GM12878 (cell line): Measurements from ENCODE around the gene METTL27. TPM values are rescaled to one million over a fixed set of nuclear protein-coding genes. Genes with fewer than 3 reads are reported as not detected.

Experiments used
- ATAC-seq: fragments of 200-7000 bp; cut with Tn5 transposase; 3 replicates; pipeline ENCODE4 v1.9.1; 2020; ENCODE audit warnings: mild to moderate bottlenecking, moderate library complexity
- BruUV-seq: library from RNA; stranded (reverse); fragments of 400-500 nt; replicated peaks from 2 replicates; lab custom pipeline; 2021; lab: Mats Ljungman, UMichigan
- CTCF ChIA-PET: fragments of 300-600 bp; sonication (Branson Sonifier 250); formaldehyde crosslinking; extraction: SDS; loops from one replicate; lab custom pipeline; 2021; ENCODE audit warnings: inconsistent platforms; lab: Yijun Ruan, JAX
- POLR2A ChIA-PET: fragments of 350-600 bp; formaldehyde crosslinking; extraction: SDS; loops from one replicate; lab custom pipeline; 2021; ENCODE audit warnings: inconsistent platforms; lab: Charles Lee
- RAD21 ChIA-PET: fragments of 300-600 bp; sonication (Branson Sonifier 250); formaldehyde crosslinking; loops from one replicate; lab custom pipeline; 2023; ENCODE audit warnings: antibody characterized with exemption; ENCODE audit not compliant: unreplicated experiment; lab: Charles Lee
- SMC1A ChIA-PET: fragments of 300-600 bp; sonication (Branson Sonifier 250); formaldehyde crosslinking; loops from one replicate; lab custom pipeline; 2023; ENCODE audit not compliant: unreplicated experiment, uncharacterized antibody; lab: Charles Lee
- DNase-seq: peaks from one replicate; pipeline ENCODE4 v3.0.0-alpha.2; 2011; ENCODE audit warnings: low read depth, low spot score
- FAIRE-seq: peaks from 3 replicates; lab custom pipeline; 2011; peaks lifted over from hg19 to GRCh38; lab: Jason Lieb, UNC
- H2AFZ ChIP-seq: 2 replicates; pipeline ENCODE4 v1.6.0; 2011; ENCODE audit warnings: low read depth, low read length, control low read depth; ENCODE audit not compliant: control insufficient read depth
- H3K27ac ChIP-seq: 2 replicates; pipeline ENCODE4 v1.5.1; 2011; ENCODE audit warnings: control low read depth; ENCODE audit not compliant: control insufficient read depth, insufficient read depth
- H3K27me3 ChIP-seq, 2 experiments: replicated peaks in 1 of 2; 2 replicates each; pipeline versions ENCODE4 v1.6.0 to v1.6.1; 2011; ENCODE audit warnings: low read length in 1 of 2; ENCODE audit not compliant: control insufficient read depth in 2 of 2, insufficient read depth in 2 of 2
- H3K36me3 ChIP-seq, 2 experiments: 2 replicates each; pipeline ENCODE4 v1.5.1; 2011; ENCODE audit warnings: low read length in 1 of 2; ENCODE audit not compliant: control insufficient read depth in 2 of 2, insufficient read depth in 2 of 2
- H3K4me1 ChIP-seq: 2 replicates; pipeline ENCODE4 v1.6.1; 2011; ENCODE audit warnings: mild to moderate bottlenecking, low read length, moderate library complexity, mixed read lengths; ENCODE audit not compliant: control insufficient read depth, insufficient read depth
- H3K4me2 ChIP-seq: 2 replicates; pipeline ENCODE4 v1.6.0; 2011; ENCODE audit warnings: control low read depth; ENCODE audit not compliant: control insufficient read depth, insufficient read depth
- H3K4me3 ChIP-seq: fragments of 200-600 bp; sonication (generic); 2 replicates; pipeline ENCODE4 v1.5.1; 2016
- H3K79me2 ChIP-seq: 2 replicates; pipeline ENCODE4 v1.6.0; 2011; ENCODE audit warnings: low read length; ENCODE audit not compliant: control insufficient read depth, insufficient read depth
- H3K9ac ChIP-seq: 2 replicates; pipeline ENCODE4 v1.8.0; 2011; ENCODE audit warnings: low read length, control low read depth, mixed read lengths; ENCODE audit not compliant: control insufficient read depth, insufficient read depth
- H3K9me3 ChIP-seq: replicated peaks from 3 replicates; pipeline ENCODE4 v1.5.1; 2011; ENCODE audit warnings: mild to moderate bottlenecking, low read length; ENCODE audit not compliant: control insufficient read depth, insufficient read depth
- H4K20me1 ChIP-seq: 2 replicates; pipeline ENCODE4 v1.6.0; 2011; ENCODE audit not compliant: control insufficient read depth, insufficient read depth
- CEBPB ChIP-seq, 2 experiments: fragments of 150-350 bp in 1 of 2; IDR thresholded peaks; 2 replicates each; pipeline ENCODE4 v1.6.1; 2012 to 2014; ENCODE audit warnings: low read depth in 2 of 2, low read length in 2 of 2, borderline replicate concordance in 1 of 2, inconsistent platforms in 1 of 2
- DPF2 ChIP-seq: fragments of 450-650 bp; IDR thresholded peaks from 2 replicates; pipeline ENCODE4 v1.6.1; 2017; ENCODE audit warnings: mild to moderate bottlenecking
- IKZF1 ChIP-seq: fragments of 450-650 bp; conservative IDR thresholded peaks from 2 replicates; pipeline ENCODE4 v1.6.1; 2017; ENCODE audit warnings: antibody characterized with exemption, mild to moderate bottlenecking
- RAD51 ChIP-seq: fragments of 450-650 bp; IDR thresholded peaks from 2 replicates; pipeline ENCODE4 v1.6.1; 2016; ENCODE audit warnings: moderate library complexity, mild to moderate bottlenecking, inconsistent platforms
- RBBP5 ChIP-seq: fragments of 200-600 bp; sonication (generic); conservative IDR thresholded peaks from 2 replicates; pipeline ENCODE4 v1.6.1; 2016
- ZBTB40 ChIP-seq: fragments of 450-650 bp; IDR thresholded peaks from 2 replicates; pipeline ENCODE4 v1.6.1; 2016; ENCODE audit warnings: mild to moderate bottlenecking, moderate library complexity, borderline replicate concordance
- WGBS: methylation state at CpG from one replicate; pipeline ENCODE4 v1.1.6; 2016; ENCODE audit warnings: low lambda C conversion rate; ENCODE audit not compliant: insufficient replicate concordance, insufficient coverage; ENCODE audit errors: missing lambda C conversion rate; 5-methylcytosine and 5-hydroxymethylcytosine counted together
- in situ Hi-C: fragments of 300-500 bp; cut with MboI; formaldehyde crosslinking; loops from 9 replicates; pipeline ENCODE4 v1.14.3; 2018; ENCODE audit warnings: mixed read lengths
- intact Hi-C: fragments of 100-400 bp; cut with micrococcal nuclease; formaldehyde crosslinking; loops from one replicate; pipeline ENCODE4 v1.14.2; 2022; ENCODE audit not compliant: unreplicated experiment
- polyA plus RNA-seq, 11 experiments: library from polyadenylated mRNA; depleted of rRNA in 4 of 11; unstranded in 6 of 11; stranded (reverse) in 5 of 11; fragments of >200 nt; fragmentation: Nextera tagmentation in 4 of 11; fragmentation: Illumina TruSeq in 1 of 11; extraction: Ambion mirVana in 4 of 11; extraction: Trizol in 1 of 11; gene quantifications; 1 replicate in 1 of 11; 2 replicates in 10 of 11; pipeline versions ENCODE4 v1.2.1 to v1.2.3, GENCODE V29; 2011 to 2016; ENCODE audit warnings: inconsistent platforms in 2 of 11, missing spikeins in 2 of 11, low read depth in 1 of 11
- total RNA-seq, 4 experiments: library from RNA; depleted of rRNA in 3 of 4; stranded (reverse); fragments of >200 nt in 3 of 4; fragmentation: Illumina TruSeq in 1 of 4; extraction: Trizol in 1 of 4; gene quantifications; 2 replicates each; pipeline versions ENCODE4 v1.2.1 to v1.2.3, GENCODE V29; 2013 to 2021
- TF ChIP-seq, protein P1 (sequence below): fragments of 450-650 bp; IDR thresholded peaks from 2 replicates; pipeline ENCODE4 v1.6.1; 2017; ENCODE audit warnings: low read depth, mild to moderate bottlenecking, moderate library complexity
- TF ChIP-seq, protein P2 (sequence below): fragments of 450-650 bp; formaldehyde crosslinking; IDR thresholded peaks from 2 replicates; pipeline ENCODE4 v1.4.0; 2022; ENCODE audit warnings: mild to moderate bottlenecking, moderate library complexity

The METTL27 gene
- total and polyA plus RNA-seq, 10 of the 15 experiments (the other 5 are each of a cell fraction or from before 2014, with no cell fraction given), result 0.10 to 3.4 (median 0.68) TPM

DNA sequence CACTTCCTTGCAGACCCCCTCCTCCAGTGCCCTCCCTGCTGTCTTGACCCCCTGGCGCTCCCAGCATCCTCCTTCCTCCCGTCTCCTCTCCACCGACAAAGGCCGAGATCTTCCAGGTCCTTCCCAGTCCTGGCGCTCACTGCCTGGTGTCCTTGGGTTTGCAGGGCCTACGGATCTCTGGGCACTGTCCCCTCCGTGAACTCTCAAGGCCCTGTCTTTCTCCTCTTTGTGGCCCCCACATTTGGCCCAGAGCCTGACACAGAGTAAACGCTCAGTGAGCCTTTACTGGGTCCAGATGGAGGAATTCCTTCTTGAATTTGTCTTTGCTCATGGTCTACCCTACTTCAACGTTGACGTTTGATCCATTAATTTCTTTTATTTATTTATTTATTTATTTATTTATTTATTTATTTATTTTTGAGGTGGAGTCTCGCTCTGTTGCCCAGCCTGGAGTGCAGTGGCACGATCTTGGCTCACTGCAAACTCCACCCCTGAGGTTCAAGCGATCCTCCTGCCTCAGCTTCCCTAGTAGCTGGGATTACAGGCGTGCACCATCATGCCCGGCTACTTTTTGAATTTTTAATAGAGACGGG is 48.3 kb upstream of the METTL27 start:
- Histone ChIP-seq H4K20me1 (no peaks in the 10 kb centered on the region), H3K9ac (no peak overlapping the region), H3K4me1 (no peaks in the 10 kb centered on the region)
- intact Hi-C loops, result no loop called here
- TF ChIP-seq IKZF1 (no peak), RAD51 (no peak), CEBPB (IDR thresholded peaks at IDR 0.05; ENCODE audit: borderline replicate concordance in 1 of 2, low read depth in 2 of 2, low read length in 2 of 2) (no peak), RBBP5 (no peak), DPF2 (no peak), ZBTB40 (no peak)
- TF ChIP-seq, protein P1, sequence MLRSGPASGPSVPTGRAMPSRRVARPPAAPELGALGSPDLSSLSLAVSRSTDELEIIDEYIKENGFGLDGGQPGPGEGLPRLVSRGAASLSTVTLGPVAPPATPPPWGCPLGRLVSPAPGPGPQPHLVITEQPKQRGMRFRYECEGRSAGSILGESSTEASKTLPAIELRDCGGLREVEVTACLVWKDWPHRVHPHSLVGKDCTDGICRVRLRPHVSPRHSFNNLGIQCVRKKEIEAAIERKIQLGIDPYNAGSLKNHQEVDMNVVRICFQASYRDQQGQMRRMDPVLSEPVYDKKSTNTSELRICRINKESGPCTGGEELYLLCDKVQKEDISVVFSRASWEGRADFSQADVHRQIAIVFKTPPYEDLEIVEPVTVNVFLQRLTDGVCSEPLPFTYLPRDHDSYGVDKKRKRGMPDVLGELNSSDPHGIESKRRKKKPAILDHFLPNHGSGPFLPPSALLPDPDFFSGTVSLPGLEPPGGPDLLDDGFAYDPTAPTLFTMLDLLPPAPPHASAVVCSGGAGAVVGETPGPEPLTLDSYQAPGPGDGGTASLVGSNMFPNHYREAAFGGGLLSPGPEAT, result no peak
- TF ChIP-seq, protein P2, sequence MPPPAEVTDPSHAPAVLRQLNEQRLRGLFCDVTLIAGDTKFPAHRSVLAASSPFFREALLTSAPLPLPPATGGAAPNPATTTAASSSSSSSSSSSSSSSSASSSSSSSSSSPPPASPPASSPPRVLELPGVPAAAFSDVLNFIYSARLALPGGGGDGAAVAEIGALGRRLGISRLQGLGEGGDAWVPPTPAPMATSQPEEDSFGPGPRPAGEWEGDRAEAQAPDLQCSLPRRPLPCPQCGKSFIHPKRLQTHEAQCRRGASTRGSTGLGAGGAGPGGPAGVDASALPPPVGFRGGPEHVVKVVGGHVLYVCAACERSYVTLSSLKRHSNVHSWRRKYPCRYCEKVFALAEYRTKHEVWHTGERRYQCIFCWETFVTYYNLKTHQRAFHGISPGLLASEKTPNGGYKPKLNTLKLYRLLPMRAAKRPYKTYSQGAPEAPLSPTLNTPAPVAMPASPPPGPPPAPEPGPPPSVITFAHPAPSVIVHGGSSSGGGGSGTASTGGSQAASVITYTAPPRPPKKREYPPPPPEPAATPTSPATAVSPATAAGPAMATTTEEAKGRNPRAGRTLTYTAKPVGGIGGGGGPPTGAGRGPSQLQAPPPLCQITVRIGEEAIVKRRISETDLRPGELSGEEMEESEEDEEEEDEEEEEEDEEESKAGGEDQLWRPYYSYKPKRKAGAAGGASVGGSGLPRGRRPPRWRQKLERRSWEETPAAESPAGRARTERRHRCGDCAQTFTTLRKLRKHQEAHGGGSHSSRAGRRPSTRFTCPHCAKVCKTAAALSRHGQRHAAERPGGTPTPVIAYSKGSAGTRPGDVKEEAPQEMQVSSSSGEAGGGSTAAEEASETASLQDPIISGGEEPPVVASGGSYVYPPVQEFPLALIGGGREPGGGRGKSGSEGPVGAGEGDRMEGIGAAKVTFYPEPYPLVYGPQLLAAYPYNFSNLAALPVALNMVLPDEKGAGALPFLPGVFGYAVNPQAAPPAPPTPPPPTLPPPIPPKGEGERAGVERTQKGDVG (CRISPR knock-in tag), result no peak
- TF ChIP-seq, all 136 proteins: peak for 0
- Histone ChIP-seq H3K4me2 (no peak overlapping the region), H3K4me3 (no peak overlapping the region), H2AFZ (no peak overlapping the region), H3K27me3 (no peaks in the 10 kb centered on the region), H3K27ac (no peak overlapping the region), H3K9me3 (no peaks in the 10 kb centered on the region), H3K79me2 (no peaks in the 10 kb centered on the region), H3K36me3 (no peaks in the 10 kb centered on the region)
- ChIA-PET CTCF (no interaction called here), POLR2A (no interaction called here), RAD21 (no interaction called here), SMC1A (no interaction called here)
- in situ Hi-C loops, result no loop called here
- ATAC-seq, result no peak
- no TSS peak for BruUV-seq
- no peak for FAIRE-seq
- no peak for DNase-seq
- 38% methylated on average over 16 of the region's 16 CpGs for WGBS
